LNCaP clone FGC (cell line): ENCODE data around the gene BCKDHA.

Source experiments
- DNase-seq: peaks from one replicate; pipeline ENCODE4 v3.0.0-alpha.2; 2011; ENCODE audit warnings: low read depth
- H3K4me3 ChIP-seq: 2 replicates; pipeline ENCODE4 v1.5.1; 2011; ENCODE audit warnings: mild to moderate bottlenecking, low read depth, low read length, control low read depth
- TF ChIP-seq, protein P1 (sequence below): IDR thresholded peaks from 2 replicates; pipeline ENCODE4 v1.5.1; 2012; ENCODE audit warnings: mild to moderate bottlenecking; ENCODE audit not compliant: control insufficient read depth, insufficient read depth; ENCODE audit errors: extremely low read depth

The BCKDHA gene

DNA sequence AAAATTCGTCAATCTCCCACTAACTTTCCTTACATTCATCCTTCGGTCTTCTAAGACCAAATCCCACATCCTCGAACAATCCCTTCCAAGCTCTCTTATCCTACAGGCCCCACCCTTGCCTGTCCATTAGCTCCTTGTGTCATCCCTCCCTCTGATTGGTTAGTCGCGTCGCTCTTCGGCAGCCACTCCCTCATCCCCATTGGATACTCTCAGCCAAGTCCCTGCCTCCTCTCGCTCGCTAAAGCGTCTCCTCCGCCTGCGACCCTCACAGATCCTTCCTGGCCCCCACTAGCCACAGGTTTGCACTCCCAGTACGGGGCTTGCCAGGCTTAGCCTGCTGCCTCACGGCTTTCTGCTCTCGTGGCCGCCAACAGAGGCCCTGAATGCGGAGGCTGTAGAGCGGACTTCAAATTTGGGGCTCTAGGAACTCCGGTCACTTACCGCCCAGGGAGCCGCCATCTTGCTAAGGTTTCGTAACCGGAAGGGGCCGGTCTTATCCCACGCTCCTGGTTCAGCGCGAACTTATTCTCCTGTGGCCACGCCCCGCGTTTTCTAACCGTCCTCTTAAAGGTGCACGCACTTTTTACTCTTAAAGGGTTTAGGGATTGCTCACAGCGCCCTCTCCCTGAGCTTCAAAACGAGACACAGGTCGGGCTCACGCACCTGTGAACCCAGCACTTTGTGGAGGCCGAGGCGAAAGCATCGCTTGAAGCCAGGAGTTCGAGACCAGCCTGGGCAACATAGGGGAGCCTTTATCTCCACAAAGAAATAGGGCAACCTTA, 42.0 kb downstream of the BCKDHA start, which contains the start of gene DMAC2:
TSS of gene DMAC2 (minus strand) at position 472 of the 782 bp plus-strand sequence. CDS start at position 459, 13 bp downstream.
- peak within 1 kb of the TSS; percentile 73 for H3K4me3 ChIP-seq
- TF ChIP-seq, protein P1, sequence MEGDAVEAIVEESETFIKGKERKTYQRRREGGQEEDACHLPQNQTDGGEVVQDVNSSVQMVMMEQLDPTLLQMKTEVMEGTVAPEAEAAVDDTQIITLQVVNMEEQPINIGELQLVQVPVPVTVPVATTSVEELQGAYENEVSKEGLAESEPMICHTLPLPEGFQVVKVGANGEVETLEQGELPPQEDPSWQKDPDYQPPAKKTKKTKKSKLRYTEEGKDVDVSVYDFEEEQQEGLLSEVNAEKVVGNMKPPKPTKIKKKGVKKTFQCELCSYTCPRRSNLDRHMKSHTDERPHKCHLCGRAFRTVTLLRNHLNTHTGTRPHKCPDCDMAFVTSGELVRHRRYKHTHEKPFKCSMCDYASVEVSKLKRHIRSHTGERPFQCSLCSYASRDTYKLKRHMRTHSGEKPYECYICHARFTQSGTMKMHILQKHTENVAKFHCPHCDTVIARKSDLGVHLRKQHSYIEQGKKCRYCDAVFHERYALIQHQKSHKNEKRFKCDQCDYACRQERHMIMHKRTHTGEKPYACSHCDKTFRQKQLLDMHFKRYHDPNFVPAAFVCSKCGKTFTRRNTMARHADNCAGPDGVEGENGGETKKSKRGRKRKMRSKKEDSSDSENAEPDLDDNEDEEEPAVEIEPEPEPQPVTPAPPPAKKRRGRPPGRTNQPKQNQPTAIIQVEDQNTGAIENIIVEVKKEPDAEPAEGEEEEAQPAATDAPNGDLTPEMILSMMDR: peak; percentile 54
- DNase-seq: peak; percentile 89

DNA sequence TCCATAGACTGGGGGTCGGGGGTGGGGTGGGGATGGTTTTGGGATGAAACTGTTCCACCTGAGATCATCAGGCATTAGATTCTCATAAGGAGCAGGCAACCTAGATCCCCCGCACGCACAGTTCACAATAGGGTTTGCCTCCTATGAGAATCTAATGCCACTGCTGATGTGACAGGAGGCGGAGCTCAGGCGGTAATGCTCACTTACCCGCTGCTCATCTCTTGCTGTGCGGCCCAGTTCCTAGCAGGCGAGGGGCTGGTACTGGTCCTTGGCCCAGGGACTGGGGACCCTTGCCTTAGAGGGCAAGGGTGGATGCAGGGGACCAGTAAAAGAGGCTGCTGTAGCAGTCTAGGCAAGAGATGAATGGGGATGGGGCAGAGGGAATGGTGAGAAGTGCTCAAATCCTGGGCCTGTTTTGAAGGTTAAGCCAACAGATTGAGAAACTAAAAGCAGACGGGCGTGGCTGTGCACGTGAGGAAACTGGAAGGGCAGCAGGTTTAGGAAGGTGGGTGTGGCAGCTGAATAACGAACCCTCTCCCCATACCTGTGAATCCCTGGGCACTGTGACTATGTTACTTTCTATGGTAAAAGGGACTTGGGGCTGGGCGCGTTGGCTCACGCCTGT, 43.8 kb downstream of the BCKDHA start:
- no peak for DNase-seq
- H3K4me3 ChIP-seq: no peak overlapping the region
- TF ChIP-seq, protein P1: no peak

DNA sequence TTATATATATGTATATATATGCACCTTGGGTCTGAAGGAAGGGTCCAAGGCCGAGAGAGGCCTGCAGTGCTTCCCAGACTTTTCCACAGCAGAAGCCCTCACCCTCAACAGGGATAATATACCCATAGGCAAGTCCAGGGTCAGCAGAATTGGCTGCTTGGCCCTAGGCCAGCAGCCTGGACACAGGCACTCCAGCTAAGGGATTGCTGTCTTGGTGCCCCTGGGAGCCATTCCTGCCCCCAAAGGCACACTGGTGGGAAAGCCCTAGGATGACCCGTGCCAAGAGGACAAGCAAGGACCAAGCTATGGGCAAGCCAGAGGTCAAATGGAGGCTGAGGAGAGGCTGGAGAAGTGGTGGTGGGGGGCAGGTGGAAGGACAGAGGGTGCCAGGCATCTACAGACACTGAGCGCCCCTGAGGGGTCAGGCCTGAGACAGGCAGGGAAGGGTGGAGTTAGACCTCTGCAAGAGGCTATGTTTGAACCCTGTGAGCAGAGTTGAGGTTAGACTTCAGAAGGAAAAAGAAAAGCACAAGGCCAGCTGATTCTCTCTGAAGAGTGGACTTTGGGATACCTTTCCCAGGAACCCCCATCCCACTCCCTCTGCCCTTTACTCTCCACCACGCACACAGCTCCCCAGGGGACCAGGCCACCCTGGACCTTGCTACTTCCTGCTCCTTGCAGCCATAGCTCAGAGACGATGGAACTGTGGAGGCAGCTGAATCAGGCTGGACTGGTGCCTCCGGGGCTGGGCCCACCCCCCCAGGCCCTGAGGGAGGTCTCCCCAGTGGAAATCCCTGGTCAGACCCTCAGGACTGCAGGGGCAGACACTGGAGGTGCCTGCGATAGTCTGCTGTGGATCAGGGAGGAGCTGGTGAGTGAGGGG, 45.1 kb downstream of the BCKDHA start, which contains the start of gene ERICH4:
TSS of gene ERICH4 (plus strand) at position 684 of the 883 bp plus-strand sequence. CDS start at position 698, 14 bp downstream.
- TF ChIP-seq, protein P1: no peak
- H3K4me3 ChIP-seq: no peak within 1 kb of the TSS
- no peak for DNase-seq

DNA sequence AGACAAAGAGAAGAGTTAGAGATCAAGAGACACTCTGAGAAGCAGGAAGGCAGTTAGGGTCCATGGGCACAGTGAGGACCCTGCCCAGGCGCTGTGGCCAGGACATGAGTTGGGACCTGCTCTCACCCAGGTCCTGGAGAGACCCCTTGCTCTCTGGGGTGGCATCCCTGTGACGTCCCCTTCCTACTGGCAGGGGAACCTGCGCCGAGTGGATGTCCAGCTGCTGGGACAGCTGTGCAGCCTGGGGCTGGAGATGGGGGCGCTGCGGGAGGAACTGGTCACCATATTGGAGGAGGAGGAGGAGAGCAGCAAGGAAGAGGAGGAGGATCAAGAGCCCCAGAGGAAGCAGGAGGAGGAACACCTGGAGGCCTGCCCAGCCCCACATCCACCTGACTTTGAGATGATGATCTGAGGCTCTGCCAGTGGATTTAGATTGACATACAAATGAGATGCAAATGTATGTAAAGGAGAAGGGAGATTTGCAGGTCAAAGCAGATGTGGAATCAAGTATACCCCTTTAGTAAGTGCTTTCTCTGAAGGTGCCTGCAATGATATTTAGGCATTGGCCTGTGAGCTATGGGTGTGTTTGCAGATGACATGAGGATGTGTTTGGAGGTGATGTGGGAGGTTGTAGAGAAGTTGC, 46.3 kb downstream of the BCKDHA start:
- TF ChIP-seq, protein P1: no peak
- DNase-seq: no peak
- no peak overlapping the region for H3K4me3 ChIP-seq

DNA sequence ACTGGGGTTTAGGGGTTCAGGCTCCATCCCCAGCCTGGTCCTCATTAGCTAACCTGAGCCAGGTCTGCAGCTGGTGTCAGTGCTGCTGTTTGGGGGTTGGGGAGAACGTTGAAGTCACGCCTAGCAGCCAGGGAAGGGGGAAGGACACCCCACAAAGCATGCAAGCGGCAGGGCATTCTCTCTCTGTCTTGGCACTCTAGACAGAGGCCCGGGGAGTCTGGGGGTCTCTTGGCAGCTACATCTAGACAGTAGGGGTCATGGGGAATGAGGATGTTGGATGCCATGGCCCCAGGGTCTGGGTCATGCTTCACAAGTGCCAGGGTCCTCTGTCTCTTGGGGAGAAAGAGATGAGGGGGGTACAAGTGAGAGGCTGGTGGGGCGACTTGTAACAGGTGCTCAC, 48.0 kb downstream of the BCKDHA start:
- TF ChIP-seq, protein P1: no peak
- no peak overlapping the region for H3K4me3 ChIP-seq
- DNase-seq: no peak

DNA sequence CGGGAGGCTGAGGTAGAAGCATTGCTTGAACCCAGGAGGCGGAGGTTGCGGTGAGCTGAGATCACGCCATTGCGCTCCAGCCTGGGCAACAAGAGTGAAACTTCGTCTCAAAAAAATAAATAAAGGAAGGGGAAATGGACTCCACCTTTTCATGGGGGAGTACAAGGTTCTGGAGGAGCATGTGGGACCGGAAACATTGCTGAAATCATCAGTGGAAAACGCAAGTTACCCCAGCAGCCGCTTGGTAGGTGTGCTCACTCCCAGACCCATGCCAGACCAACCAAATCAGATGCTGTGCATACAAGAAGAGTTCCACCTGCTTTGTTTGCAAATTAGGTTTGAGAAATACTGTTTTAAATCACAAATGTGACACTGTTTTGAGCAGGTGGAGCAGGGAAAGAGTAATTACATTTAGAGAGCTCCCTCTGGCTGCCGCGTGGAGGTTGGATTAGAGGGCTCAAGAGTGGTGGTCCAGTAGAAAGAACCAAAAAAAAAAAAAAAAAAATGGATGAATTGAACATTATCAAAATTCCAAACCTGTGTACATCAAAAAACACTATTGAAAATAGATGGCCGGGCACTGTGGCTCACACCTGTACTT, 50.2 kb downstream of the BCKDHA start:
- no peak for DNase-seq
- TF ChIP-seq, protein P1: no peak
- H3K4me3 ChIP-seq: no peak overlapping the region
